Osteoblast (primary cell): ENCODE data around the gene BOK. TPM values are rescaled to one million over a fixed set of nuclear protein-coding genes. Genes with fewer than 3 reads are reported as not detected.
A peak's percentile ranks its signal among the peaks of the same experiment; 100 is the strongest.

Source experiments
- DNase-seq: peaks from one replicate; pipeline ENCODE4 v3.0.0; 2011; ENCODE audit warnings: low spot score, mixed read lengths; ENCODE audit not compliant: insufficient read length; ENCODE audit errors: missing footprints
- H2AFZ ChIP-seq: 2 replicates; pipeline ENCODE4 v1.6.0; 2011; ENCODE audit warnings: mild to moderate bottlenecking, low read length
- H3K27ac ChIP-seq: 2 replicates; pipeline ENCODE4 v1.5.1; 2011; ENCODE audit warnings: mild to moderate bottlenecking, low read depth, low read length, moderate library complexity
- H3K27me3 ChIP-seq: 2 replicates; pipeline ENCODE4 v1.6.0; 2012; ENCODE audit warnings: mild to moderate bottlenecking, control low read depth, inconsistent platforms, low read length, moderate library complexity; ENCODE audit not compliant: insufficient read depth
- H3K36me3 ChIP-seq: 2 replicates; pipeline ENCODE4 v1.5.1; 2011; ENCODE audit warnings: mild to moderate bottlenecking, low read length, control low read depth, moderate library complexity; ENCODE audit not compliant: insufficient read depth
- H3K4me1 ChIP-seq: 2 replicates; pipeline ENCODE4 v1.5.1; 2011; ENCODE audit warnings: mild to moderate bottlenecking, low read length, control low read depth, moderate library complexity; ENCODE audit not compliant: insufficient read depth
- H3K4me2 ChIP-seq: 2 replicates; pipeline ENCODE4 v1.6.0; 2011; ENCODE audit warnings: mild to moderate bottlenecking, low read length; ENCODE audit not compliant: insufficient read depth
- H3K4me3 ChIP-seq: fragments of 200-600 bp; sonication (generic); 3 replicates; pipeline ENCODE4 v1.5.1; 2012; ENCODE audit warnings: mild to moderate bottlenecking, low read length, inconsistent platforms; ENCODE audit not compliant: insufficient read depth
- H3K79me2 ChIP-seq: 2 replicates; pipeline ENCODE4 v1.6.0; 2012; ENCODE audit warnings: mild to moderate bottlenecking, low read length, control low read depth, inconsistent platforms; ENCODE audit not compliant: insufficient read depth
- H3K9me3 ChIP-seq: 2 replicates; pipeline ENCODE4 v1.5.1; 2011; ENCODE audit warnings: low read depth, low read length, control low read depth
- H4K20me1 ChIP-seq: 2 replicates; pipeline ENCODE4 v1.6.0; 2012; ENCODE audit warnings: mild to moderate bottlenecking, low read length, control low read depth; ENCODE audit not compliant: insufficient read depth
- CTCF ChIP-seq: IDR thresholded peaks from 2 replicates; pipeline ENCODE4 v1.5.1; 2011; ENCODE audit warnings: mild to moderate bottlenecking, low read depth, low read length, moderate library complexity; ENCODE audit errors: extremely low read depth
- total RNA-seq: library from RNA; depleted of rRNA; stranded (reverse); fragments of >200 nt; gene quantifications from 2 replicates; pipeline ENCODE4 v1.2.3, GENCODE V29; 2012

The BOK gene
- total RNA-seq, 1 donor, result 41.3 TPM

GRCh38 chr2:241616168-241617125 lies 57.9 kb downstream of the BOK start:
- no peaks in the 10 kb centered on the region for H3K27me3 ChIP-seq
- peaks cover 75% of the 10 kb centered on the region for H3K79me2 ChIP-seq
- DNase-seq, result peak; percentile 14
- peaks cover 9% of the 10 kb centered on the region for H3K36me3 ChIP-seq
- H3K27ac ChIP-seq, result no peak overlapping the region
- H2AFZ ChIP-seq, result no peak overlapping the region
- no peak for TF ChIP-seq CTCF
- H3K4me3 ChIP-seq, result no peak overlapping the region
- H3K9me3 ChIP-seq, result no peaks in the 10 kb centered on the region
- peaks cover 4% of the 10 kb centered on the region for H3K4me1 ChIP-seq
- H3K4me2 ChIP-seq, result no peak overlapping the region
- H4K20me1 ChIP-seq, result peaks cover 29% of the 10 kb centered on the region

GRCh38 chr2:241617431-241618154 lies 59.0 kb downstream of the BOK start:
- no peak overlapping the region for H3K4me3 ChIP-seq
- H3K27ac ChIP-seq, result peak overlapping the region; percentile 37
- H3K9me3 ChIP-seq, result no peaks in the 10 kb centered on the region
- peaks cover 4% of the 10 kb centered on the region for H3K4me1 ChIP-seq
- peak; percentile 56 for DNase-seq
- no peak overlapping the region for H2AFZ ChIP-seq
- peaks cover 5% of the 10 kb centered on the region for H3K36me3 ChIP-seq
- peaks cover 81% of the 10 kb centered on the region for H3K79me2 ChIP-seq
- TF ChIP-seq CTCF, result no peak
- H3K27me3 ChIP-seq, result no peaks in the 10 kb centered on the region
- peak overlapping the region; percentile 32 for H3K4me2 ChIP-seq
- H4K20me1 ChIP-seq, result peaks cover 29% of the 10 kb centered on the region

- Histone ChIP-seq H3K9me3 (no peaks in the 10 kb centered on the region), H3K4me2 (no peak overlapping the region), H3K27ac (no peak overlapping the region), H3K36me3 (peaks cover 5% of the 10 kb centered on the region), H3K4me1 (peaks cover 4% of the 10 kb centered on the region), H3K79me2 (peaks cover 82% of the 10 kb centered on the region), H3K4me3 (no peak overlapping the region), H4K20me1 (peaks cover 26% of the 10 kb centered on the region), H2AFZ (no peak overlapping the region), H3K27me3 (no peaks in the 10 kb centered on the region)
- TF ChIP-seq CTCF, result no peak
- peak; percentile 8 for DNase-seq
Measured at GRCh38 chr2:241618296-241618805, 59.8 kb downstream of the BOK start.
